ENCODE data around the gene SH3YL1.

SH3YL1 gene

DNA sequence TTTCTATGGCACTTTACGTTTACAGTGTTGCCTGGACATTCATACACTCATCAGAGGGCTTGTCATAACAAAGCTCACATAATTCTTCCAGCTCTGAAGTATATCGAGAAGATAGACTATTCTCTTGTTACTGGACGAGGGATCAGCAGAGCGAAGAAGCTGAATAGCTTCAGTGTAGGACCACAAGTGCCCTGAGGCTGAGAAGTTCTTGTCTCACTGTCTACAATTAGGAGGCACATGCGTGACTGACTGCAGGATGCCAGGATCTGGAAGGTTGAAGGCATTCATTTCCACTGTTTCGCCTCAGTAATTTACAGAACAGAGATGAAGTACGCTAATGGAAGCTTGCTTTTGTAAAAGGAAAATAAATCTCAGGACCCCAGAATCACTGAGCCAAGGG lies 9.6 kb downstream of the SH3YL1 start:
- Histone ChIP-seq H3K23ac (ENCODE audit: low read length in 2 of 2) (no peak overlapping the region), H3K27me3 (ENCODE audit: control insufficient read depth in 1 of 2, insufficient read depth in 1 of 2, low read length in 2 of 2) (no peaks in the 10 kb centered on the region), H3K4me2 (ENCODE audit: low read length, poor library complexity, severe bottlenecking) (no peak overlapping the region), H3K9me3 (ENCODE audit: control insufficient read depth, low read length) (peaks cover 12% of the 10 kb centered on the region), H3K18ac (ENCODE audit: low read depth in 1 of 2, low read length in 2 of 2) (no peak overlapping the region), H2AFZ (ENCODE audit: low read depth, low read length) (no peak overlapping the region), H3K27ac (ENCODE audit: low read length, poor library complexity, severe bottlenecking) (no peak overlapping the region), H3K14ac (ENCODE audit: low read length in 2 of 2) (no peak overlapping the region), H3K36me3 (ENCODE audit: control insufficient read depth in 1 of 2, insufficient read depth in 2 of 2, low read depth in 1 of 2, low read length in 2 of 2) (peaks cover 9 to 39% of the 10 kb centered on the region in 2 experiments), H3K4me3 (ENCODE audit: insufficient read depth in 1 of 2, low read depth in 1 of 2, low read length in 2 of 2) (no peak overlapping the region), H3K4ac (ENCODE audit: low read depth in 1 of 2, low read length in 2 of 2) (no peak overlapping the region), H2BK12ac (ENCODE audit: low read length in 2 of 2) (no peak overlapping the region), H2BK15ac (ENCODE audit: low read depth, poor library complexity, severe bottlenecking) (no peak overlapping the region), H2AK5ac (ENCODE audit: low read length, severe bottlenecking) (no peak overlapping the region), H4K8ac (ENCODE audit: low read length) (no peak overlapping the region), H3K79me1 (replicated peaks; ENCODE audit: low read length, poor library complexity, severe bottlenecking) (no peaks in the 10 kb centered on the region), H2BK5ac (ENCODE audit: low read depth, low read length, poor library complexity, severe bottlenecking) (no peak overlapping the region), H4K91ac (ENCODE audit: low read length) (no peak overlapping the region), H3K4me1 (ENCODE audit: control insufficient read depth, insufficient read depth, low read depth, low read length) (no peaks in the 10 kb centered on the region), H2BK120ac (ENCODE audit: low read depth, low read length) (no peak overlapping the region), H3K9ac (ENCODE audit: low read length) (no peak overlapping the region)
- WGBS = 91% methylated on average over 7 of the region's 7 CpGs
- no peak for DNase-seq

GRCh38 chr2:253202-253638 lies 10.6 kb downstream of the SH3YL1 start:
- Histone ChIP-seq H3K9me3 (ENCODE audit: control insufficient read depth, low read length) (peaks cover 6% of the 10 kb centered on the region), H3K4ac (ENCODE audit: low read depth in 1 of 2, low read length in 2 of 2) (no peak overlapping the region), H4K8ac (ENCODE audit: low read length) (no peak overlapping the region), H3K27me3 (ENCODE audit: control insufficient read depth in 1 of 2, insufficient read depth in 1 of 2, low read length in 2 of 2) (no peaks in the 10 kb centered on the region), H2BK12ac (ENCODE audit: low read length in 2 of 2) (no peak overlapping the region), H2BK15ac (ENCODE audit: low read depth, poor library complexity, severe bottlenecking) (no peak overlapping the region), H3K27ac (ENCODE audit: low read length, poor library complexity, severe bottlenecking) (no peak overlapping the region), H3K23ac (ENCODE audit: low read length in 2 of 2) (no peak overlapping the region), H3K18ac (ENCODE audit: low read depth in 1 of 2, low read length in 2 of 2) (no peak overlapping the region), H4K91ac (ENCODE audit: low read length) (no peak overlapping the region), H3K4me3 (ENCODE audit: insufficient read depth in 1 of 2, low read depth in 1 of 2, low read length in 2 of 2) (no peak overlapping the region), H3K4me2 (ENCODE audit: low read length, poor library complexity, severe bottlenecking) (no peak overlapping the region), H3K14ac (ENCODE audit: low read length in 2 of 2) (no peak overlapping the region), H3K79me1 (replicated peaks; ENCODE audit: low read length, poor library complexity, severe bottlenecking) (no peaks in the 10 kb centered on the region), H2BK120ac (ENCODE audit: low read depth, low read length) (no peak overlapping the region), H2BK5ac (ENCODE audit: low read depth, low read length, poor library complexity, severe bottlenecking) (no peak overlapping the region), H2AK5ac (ENCODE audit: low read length, severe bottlenecking) (no peak overlapping the region), H3K36me3 (ENCODE audit: control insufficient read depth in 1 of 2, insufficient read depth in 2 of 2, low read depth in 1 of 2, low read length in 2 of 2) (peaks cover 6 to 41% of the 10 kb centered on the region in 2 experiments), H3K4me1 (ENCODE audit: control insufficient read depth, insufficient read depth, low read depth, low read length) (no peaks in the 10 kb centered on the region), H3K9ac (ENCODE audit: low read length) (no peak overlapping the region), H2AFZ (ENCODE audit: low read depth, low read length) (no peak overlapping the region)
- no peak for DNase-seq
- WGBS = 80% methylated on average over 8 of the region's 8 CpGs

DNA sequence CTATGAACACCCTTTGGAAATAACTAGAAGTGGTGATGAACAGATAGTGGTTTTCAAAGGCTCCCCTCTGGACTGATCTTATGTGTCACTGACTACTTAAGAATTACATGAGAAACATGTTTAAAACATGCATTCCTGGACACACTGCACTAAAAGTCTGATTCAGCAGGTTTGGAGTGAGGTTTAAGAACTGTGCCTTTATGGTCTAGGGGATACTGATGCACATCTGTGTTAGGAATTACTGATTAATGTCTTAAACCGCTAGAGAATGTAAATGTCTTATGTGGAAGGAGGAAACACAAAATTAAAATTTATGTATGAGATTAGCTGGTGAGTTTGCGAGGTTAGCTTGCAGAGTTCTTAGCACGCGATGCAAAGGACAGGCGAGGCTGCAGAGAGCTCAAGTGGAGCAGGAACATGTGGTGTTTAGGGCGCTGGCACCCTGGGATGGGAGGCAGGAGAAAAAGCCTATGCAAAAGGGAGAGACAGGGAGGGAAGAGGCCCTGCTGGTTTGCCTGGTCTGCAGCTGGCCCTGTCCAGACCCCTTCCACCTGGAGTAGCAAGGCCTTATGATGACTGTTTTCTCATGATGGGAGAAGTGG lies 11.7 kb downstream of the SH3YL1 start:
- H3K79me1 ChIP-seq (replicated peaks; ENCODE audit: low read length, poor library complexity, severe bottlenecking) = no peaks in the 10 kb centered on the region
- no peak for DNase-seq
- no peak overlapping the region for H2BK120ac ChIP-seq (ENCODE audit: low read depth, low read length)
- no peak overlapping the region for H3K4me2 ChIP-seq (ENCODE audit: low read length, poor library complexity, severe bottlenecking)
- H4K91ac ChIP-seq (ENCODE audit: low read length) = no peak overlapping the region
- H2AFZ ChIP-seq (ENCODE audit: low read depth, low read length) = no peak overlapping the region
- H3K4ac ChIP-seq (ENCODE audit: low read depth in 1 of 2, low read length in 2 of 2) = no peak overlapping the region
- no peak overlapping the region for H4K8ac ChIP-seq (ENCODE audit: low read length)
- no peak overlapping the region for H2BK5ac ChIP-seq (ENCODE audit: low read depth, low read length, poor library complexity, severe bottlenecking)
- H3K27me3 ChIP-seq (ENCODE audit: control insufficient read depth in 1 of 2, insufficient read depth in 1 of 2, low read length in 2 of 2) = no peaks in the 10 kb centered on the region
- no peak overlapping the region for H2BK15ac ChIP-seq (ENCODE audit: low read depth, poor library complexity, severe bottlenecking)
- H3K18ac ChIP-seq (ENCODE audit: low read depth in 1 of 2, low read length in 2 of 2) = no peak overlapping the region
- no peak overlapping the region for H3K9ac ChIP-seq (ENCODE audit: low read length)
- peaks cover 6 to 47% of the 10 kb centered on the region in 2 experiments for H3K36me3 ChIP-seq (ENCODE audit: control insufficient read depth in 1 of 2, insufficient read depth in 2 of 2, low read depth in 1 of 2, low read length in 2 of 2)
- 93% methylated on average over 6 of the region's 6 CpGs for WGBS
- H3K23ac ChIP-seq (ENCODE audit: low read length in 2 of 2) = no peak overlapping the region
- H3K14ac ChIP-seq (ENCODE audit: low read length in 2 of 2) = no peak overlapping the region
- no peak overlapping the region for H3K27ac ChIP-seq (ENCODE audit: low read length, poor library complexity, severe bottlenecking)
- H3K4me1 ChIP-seq (ENCODE audit: control insufficient read depth, insufficient read depth, low read depth, low read length) = no peaks in the 10 kb centered on the region
- no peaks in the 10 kb centered on the region for H3K9me3 ChIP-seq (ENCODE audit: control insufficient read depth, low read length)
- no peak overlapping the region for H2BK12ac ChIP-seq (ENCODE audit: low read length in 2 of 2)
- H3K4me3 ChIP-seq (ENCODE audit: insufficient read depth in 1 of 2, low read depth in 1 of 2, low read length in 2 of 2) = no peak overlapping the region
- H2AK5ac ChIP-seq (ENCODE audit: low read length, severe bottlenecking) = no peak overlapping the region

DNA sequence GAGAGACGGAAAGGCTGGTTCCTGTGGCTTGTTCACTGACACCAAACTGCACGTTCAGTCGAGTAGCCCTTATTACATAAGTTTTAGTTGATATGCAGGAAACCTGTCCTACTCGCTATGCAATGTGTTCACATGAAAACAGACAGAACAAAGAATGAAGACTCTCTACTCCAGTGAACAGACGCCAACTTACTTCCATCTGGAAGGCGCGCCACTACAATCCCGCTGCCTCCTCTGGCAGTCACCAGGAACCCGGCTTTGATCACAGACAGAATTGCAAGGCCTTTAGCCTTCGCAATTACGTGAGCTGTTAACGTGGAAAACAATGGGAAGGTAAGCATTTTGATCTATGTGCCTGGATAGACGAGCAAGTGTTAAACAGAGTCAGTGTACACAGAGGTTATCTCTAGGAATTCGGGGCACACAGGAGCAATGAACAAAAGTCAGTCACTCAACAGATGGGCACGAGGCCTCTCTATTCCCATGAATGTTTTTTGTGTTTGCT lies 14.2 kb downstream of the SH3YL1 start:
- Histone ChIP-seq H3K27me3 (ENCODE audit: control insufficient read depth in 1 of 2, insufficient read depth in 1 of 2, low read length in 2 of 2) (no peaks in the 10 kb centered on the region), H3K27ac (ENCODE audit: low read length, poor library complexity, severe bottlenecking) (no peak overlapping the region), H3K79me1 (replicated peaks; ENCODE audit: low read length, poor library complexity, severe bottlenecking) (no peaks in the 10 kb centered on the region), H3K9me3 (ENCODE audit: control insufficient read depth, low read length) (no peaks in the 10 kb centered on the region), H3K18ac (ENCODE audit: low read depth in 1 of 2, low read length in 2 of 2) (no peak overlapping the region), H4K91ac (ENCODE audit: low read length) (no peak overlapping the region), H2BK120ac (ENCODE audit: low read depth, low read length) (no peak overlapping the region), H2AK5ac (ENCODE audit: low read length, severe bottlenecking) (no peak overlapping the region), H3K23ac (ENCODE audit: low read length in 2 of 2) (no peak overlapping the region), H2BK5ac (ENCODE audit: low read depth, low read length, poor library complexity, severe bottlenecking) (no peak overlapping the region), H3K9ac (ENCODE audit: low read length) (no peak overlapping the region), H3K4me2 (ENCODE audit: low read length, poor library complexity, severe bottlenecking) (no peak overlapping the region), H3K14ac (ENCODE audit: low read length in 2 of 2) (no peak overlapping the region), H3K4me1 (ENCODE audit: control insufficient read depth, insufficient read depth, low read depth, low read length) (no peaks in the 10 kb centered on the region), H4K8ac (ENCODE audit: low read length) (no peak overlapping the region), H3K4me3 (ENCODE audit: insufficient read depth in 1 of 2, low read depth in 1 of 2, low read length in 2 of 2) (no peak overlapping the region), H3K4ac (ENCODE audit: low read depth in 1 of 2, low read length in 2 of 2) (no peak overlapping the region), H2BK12ac (ENCODE audit: low read length in 2 of 2) (no peak overlapping the region), H2AFZ (ENCODE audit: low read depth, low read length) (no peak overlapping the region), H3K36me3 (ENCODE audit: control insufficient read depth in 1 of 2, insufficient read depth in 2 of 2, low read depth in 1 of 2, low read length in 2 of 2) (peaks cover 11 to 62% of the 10 kb centered on the region in 2 experiments), H2BK15ac (ENCODE audit: low read depth, poor library complexity, severe bottlenecking) (no peak overlapping the region)
- DNase-seq = no peak
- 95% methylated on average over 13 of the region's 15 CpGs for WGBS
